ENCODE measurements around the gene CFAP410.
A peak's percentile ranks its signal among the peaks of the same experiment; 100 is the strongest.

The CFAP410 gene

DNA sequence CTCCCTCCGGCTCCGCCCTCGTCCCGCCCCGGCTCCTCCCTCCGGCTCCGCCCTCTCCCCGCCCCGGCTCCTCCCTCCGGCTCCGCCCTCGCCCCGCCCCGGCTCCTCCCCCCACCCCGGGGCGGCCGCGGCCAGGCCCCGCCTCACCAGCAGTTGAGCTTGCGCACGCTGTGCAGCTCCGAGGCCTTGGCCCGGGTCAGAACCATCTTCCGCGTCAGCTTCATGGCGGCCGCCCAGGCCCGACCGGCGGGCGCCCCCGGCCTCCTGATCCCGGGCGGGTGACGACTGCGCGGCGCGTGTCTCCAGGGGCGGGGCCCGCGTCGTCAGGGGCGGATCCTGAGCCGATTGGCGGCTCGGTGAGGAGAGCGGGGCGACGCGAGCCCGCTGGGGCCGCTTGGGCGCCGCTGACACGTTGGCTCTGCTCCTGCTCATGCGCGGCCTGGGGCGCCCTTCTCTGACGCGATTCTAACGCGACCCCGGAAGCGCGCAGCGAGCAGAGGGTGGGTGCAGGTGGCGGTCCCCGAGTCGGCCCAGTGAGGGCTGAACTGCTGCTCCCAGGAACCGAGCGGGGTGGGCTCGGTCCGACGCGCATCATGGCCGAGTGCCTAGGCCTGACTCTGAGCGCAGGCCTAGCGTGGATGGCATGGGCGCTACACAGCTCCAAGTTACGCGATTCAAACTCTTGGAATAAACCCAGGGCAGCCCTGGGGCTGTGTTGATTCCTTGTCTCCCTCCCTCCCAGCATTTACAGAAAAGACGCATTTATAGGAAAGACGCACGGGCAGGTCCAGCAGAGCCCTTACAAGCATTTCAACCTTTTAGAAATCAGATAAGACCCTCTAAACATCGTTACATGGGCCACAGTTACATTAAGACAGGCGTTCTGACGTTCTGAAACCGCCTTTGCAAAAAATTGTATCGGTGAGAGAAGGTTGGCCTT, at the start of gene CFAP410:
CFAP410 (minus strand) TSS at position 420 of the 940 bp plus-strand sequence; CDS start at position 224, 196 bp downstream.
- peak; percentile 95 for DNase-seq (ENCODE audit: low read depth)

DNA sequence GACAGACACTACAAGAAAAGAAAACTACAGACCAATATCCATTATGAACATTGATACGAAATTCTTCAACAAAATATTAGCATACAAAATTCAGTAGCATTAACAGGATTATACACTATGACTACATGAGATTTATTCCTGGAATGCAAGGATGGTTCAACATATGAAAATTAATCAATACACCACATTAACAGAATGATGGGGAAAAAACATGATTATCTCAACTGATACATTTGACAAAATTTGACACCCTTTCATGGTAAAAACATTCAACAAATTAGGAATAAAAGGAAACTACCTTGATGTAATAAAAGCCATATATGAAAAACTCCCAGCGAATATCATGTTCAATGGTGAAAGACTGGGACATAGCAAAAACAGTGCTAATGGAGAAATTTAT, 45.8 kb upstream of the CFAP410 start:
- DNase-seq (ENCODE audit: low read depth) = no peak

GRCh38 chr21:44383216-44383615, 44.0 kb upstream of the CFAP410 start:
- DNase-seq (ENCODE audit: low read depth) = no peak

- DNase-seq (ENCODE audit: low read depth) = no peak
Observed at GRCh38 chr21:44382536-44382935, 43.3 kb upstream of the CFAP410 start.

GRCh38 chr21:44381874-44382273, 42.7 kb upstream of the CFAP410 start:
- DNase-seq (ENCODE audit: low read depth) = no peak

- no peak for DNase-seq (ENCODE audit: low read depth)
Observed at GRCh38 chr21:44380876-44381275, 41.7 kb upstream of the CFAP410 start.

- DNase-seq (ENCODE audit: low read depth) = no peak
Observed at GRCh38 chr21:44379991-44380865, 41.0 kb upstream of the CFAP410 start.

DNA sequence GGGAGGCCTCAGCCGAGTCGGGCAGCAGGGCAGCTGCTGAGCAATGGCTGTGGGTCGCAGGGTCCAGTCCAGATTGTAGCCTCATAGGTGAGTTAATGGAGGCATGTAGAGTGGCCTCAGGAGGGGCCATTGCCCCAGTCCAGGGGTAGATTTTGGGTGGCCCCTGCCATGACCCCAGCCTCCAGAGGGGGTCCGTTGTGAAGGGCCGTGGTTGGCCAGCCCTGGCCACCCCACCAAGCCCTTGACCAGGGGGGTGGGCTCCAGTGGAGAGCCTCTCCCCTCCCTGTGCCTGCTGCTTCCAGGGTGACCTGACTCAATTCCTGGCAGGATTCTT, 40.3 kb upstream of the CFAP410 start:
- no peak for DNase-seq (ENCODE audit: low read depth)

GRCh38 chr21:44378646-44379514, 39.7 kb upstream of the CFAP410 start:
- DNase-seq (ENCODE audit: low read depth) = no peak

DNA sequence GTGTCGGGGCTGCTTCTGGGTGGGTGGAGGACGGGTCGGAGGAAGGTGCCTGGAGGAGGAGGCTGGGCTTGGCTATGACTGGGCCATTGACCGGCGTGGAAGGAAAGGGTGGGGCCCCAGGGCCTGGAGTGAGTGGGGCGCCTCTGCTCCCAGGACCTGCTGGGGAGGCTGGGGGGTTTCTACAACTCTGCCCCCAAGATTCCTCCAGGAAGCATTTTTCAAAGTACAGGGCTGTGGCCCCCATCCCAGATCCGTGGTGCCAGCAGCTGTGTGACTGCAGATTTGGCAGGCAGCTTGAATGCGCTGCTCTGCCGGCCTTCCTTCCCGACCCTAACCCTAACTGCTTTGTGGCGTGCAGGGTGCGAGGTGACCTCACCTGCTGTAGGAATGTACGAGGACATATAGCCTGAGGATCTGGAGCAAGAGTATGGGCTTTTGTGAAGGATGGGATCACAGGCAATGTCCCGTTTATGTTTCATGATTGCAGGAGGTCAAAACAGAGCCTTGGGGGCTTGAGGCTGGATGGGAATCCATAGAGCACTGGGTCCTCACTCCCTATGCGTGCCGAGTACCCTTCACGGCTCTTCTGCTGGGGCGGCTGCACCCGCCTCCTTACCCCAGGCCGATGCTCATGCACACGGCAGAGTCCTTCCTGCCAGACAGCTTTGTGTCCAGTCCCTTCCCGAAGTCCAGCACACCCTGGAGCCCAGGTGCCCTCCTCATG, 38.9 kb upstream of the CFAP410 start:
- DNase-seq (ENCODE audit: low read depth) = no peak

GRCh38 chr21:44377201-44377921, 38.2 kb upstream of the CFAP410 start:
- DNase-seq (ENCODE audit: low read depth) = no peak

DNA sequence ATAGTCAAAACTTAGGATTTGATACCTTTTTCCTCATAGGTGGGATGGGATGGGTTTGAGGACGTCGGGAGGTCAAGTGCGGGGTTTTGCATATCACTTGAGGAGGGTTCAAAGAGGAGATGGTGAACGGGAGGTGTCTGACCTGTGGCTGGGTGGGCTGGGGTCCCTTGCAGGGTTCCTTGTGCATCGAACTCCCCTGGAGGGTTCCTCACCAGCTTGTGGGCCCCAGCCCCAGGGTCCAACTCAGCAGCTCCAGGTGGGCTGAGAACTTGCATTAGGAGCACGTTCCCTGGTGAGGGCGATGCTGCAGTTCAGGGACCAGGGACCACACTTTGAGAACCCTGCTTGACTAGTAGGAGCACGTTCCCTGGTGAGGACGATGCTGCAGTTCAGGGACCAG, 37.4 kb upstream of the CFAP410 start:
- no peak for DNase-seq (ENCODE audit: low read depth)

GRCh38 chr21:44375761-44376241, 36.6 kb upstream of the CFAP410 start:
- DNase-seq (ENCODE audit: low read depth) = no peak

DNA sequence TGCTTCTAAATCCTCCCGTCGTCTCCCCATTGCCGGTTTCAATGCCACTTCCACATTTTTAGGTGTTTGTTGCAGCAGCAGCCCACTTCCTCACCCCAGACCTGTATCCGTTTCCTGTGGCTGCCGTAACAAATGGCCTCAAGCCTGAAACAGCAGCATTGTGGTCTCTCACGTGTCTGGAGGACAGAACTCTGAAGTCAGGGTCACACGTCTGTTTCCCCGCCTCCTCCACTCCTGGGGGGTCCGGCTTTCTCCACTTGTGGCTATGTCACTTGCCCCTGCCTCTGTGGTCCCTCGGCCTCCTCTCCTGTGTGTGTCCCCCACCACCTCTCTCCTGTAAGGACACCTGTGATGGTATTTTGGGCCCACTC, 36.1 kb upstream of the CFAP410 start:
- DNase-seq (ENCODE audit: low read depth) = no peak

DNA sequence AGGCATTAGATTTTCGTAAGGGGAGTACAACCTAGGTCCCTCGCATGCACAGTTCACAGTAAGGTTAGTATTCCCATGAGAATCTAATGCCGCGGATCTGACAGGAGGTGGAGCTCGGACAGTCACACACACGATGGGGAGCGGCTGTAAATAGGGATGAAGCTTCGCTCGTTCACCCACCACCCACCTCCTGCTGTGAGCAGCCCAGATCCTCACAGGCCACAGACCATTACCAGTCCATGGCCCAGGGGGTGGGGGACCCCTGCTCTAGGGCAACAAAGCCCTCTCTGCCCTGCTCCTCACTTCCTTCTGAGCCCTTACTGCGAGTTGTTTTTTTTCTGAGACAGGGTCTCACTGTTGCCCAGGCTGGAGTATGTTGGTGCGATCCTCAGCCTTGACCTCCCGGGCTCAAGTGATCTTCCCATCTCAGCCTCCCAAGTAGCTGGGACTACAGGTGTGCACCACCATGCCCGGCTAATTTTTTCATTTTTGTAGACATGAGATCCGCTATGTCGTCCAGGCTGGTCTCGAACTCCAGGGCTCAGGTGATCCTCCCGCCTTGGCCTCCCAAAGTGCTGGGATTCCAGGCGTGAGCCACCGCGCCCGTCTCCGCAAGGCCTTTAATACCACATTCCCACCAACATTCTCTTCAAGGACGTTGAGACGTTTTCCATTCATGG, 35.6 kb upstream of the CFAP410 start:
- DNase-seq (ENCODE audit: low read depth) = no peak

- DNase-seq (ENCODE audit: low read depth) = no peak
Observed at GRCh38 chr21:44372616-44373015, 33.4 kb upstream of the CFAP410 start.

GRCh38 chr21:44371596-44371995, 32.4 kb upstream of the CFAP410 start:
- no peak for DNase-seq (ENCODE audit: low read depth)

DNA sequence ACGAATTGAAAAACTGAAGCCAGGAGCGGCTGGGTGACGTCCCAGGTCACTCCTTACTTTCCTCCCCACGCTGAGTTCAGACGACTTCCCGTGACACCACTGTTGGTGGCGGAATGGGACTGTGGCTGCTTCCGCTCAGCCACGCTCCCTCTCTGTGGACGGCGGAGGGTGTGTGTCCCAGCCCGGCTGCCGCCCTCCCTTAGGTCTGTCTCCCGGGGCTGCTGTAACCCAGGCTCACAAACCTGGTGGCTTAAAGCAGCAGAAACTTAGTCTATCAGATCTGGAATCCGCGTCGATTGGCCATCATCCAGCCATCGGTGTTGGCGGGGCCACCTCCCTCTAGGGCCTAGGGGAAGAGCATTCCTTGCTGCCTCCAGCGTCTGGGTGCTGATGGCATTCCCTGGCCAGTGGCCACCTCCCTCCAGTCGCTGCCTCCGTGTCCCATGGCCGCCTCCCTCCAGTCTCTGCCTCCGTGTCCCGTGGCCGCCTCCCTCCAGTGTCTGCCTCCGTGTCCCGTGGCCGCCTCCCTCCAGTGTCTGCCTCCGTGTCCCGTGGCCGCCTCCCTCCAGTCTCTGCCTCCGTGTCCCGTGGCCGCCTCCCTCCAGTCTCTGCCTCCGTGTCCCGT, 31.7 kb upstream of the CFAP410 start:
- DNase-seq (ENCODE audit: low read depth) = no peak

DNA sequence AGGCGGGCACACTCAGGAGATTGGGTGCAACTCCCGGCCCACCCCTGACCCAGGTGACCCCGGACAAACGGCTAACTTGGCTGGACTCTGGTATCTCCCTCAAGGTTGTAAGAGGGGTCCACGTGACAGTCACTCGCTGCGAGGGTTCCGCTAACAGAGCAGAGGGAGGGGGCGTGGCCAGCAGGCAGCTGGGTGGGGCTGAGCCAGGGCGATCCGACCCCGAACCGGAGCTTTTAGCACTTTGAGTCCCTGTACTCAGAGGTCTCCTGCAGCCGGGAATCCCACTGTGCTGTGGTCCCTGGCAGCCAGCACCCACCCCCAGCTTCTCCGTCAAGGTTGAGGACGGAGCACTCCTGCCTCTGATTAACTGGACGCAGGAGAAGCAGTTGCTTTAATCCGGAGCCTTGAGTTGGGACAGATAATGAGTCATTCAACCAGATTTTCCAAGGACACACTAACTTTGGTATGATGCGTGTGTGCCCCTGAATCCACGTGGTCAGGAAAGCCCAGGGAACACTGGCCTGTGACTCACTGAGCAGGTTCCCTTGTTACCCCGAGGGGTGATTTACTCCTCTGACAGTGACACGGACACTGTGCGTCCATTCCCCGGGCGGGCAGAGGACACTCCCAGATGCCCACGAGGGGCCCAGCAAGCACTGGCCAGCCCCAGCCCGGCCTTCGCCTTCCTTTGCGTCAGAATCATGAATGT, 31.0 kb upstream of the CFAP410 start:
- DNase-seq (ENCODE audit: low read depth) = peak; percentile 52

Data from iris pigment epithelial cell (primary cell).